OCI-LY1 (cell line): Measurements from ENCODE around the gene PVR.

Experiments used
- H2AFZ ChIP-seq: fragments of 200-600 bp; sonication (generic), shearing (Covaris generic); 2 replicates; pipeline ENCODE4 v1.6.0; 2014; ENCODE audit warnings: antibody characterized with exemption, mild to moderate bottlenecking, low read length
- H3F3A ChIP-seq: fragments of 200-600 bp; sonication (generic), shearing (Covaris generic); 2 replicates; pipeline ENCODE4 v1.6.0; 2014; ENCODE audit warnings: mild to moderate bottlenecking, antibody characterized with exemption, low read length, moderate library complexity; ENCODE audit not compliant: insufficient read depth
- H3K27ac ChIP-seq: fragments of 200-600 bp; sonication (generic); 2 replicates; pipeline ENCODE4 v1.5.1; 2014; ENCODE audit warnings: low read length, mixed run types, mild to moderate bottlenecking, low read depth; ENCODE audit not compliant: poor library complexity, severe bottlenecking
- H3K27me3 ChIP-seq: fragments of 200-600 bp; sonication (generic); 2 replicates; pipeline ENCODE4 v1.6.0; 2014; ENCODE audit warnings: antibody characterized with exemption, mild to moderate bottlenecking, low read length, moderate library complexity; ENCODE audit not compliant: insufficient read depth
- H3K36me3 ChIP-seq: fragments of 200-600 bp; sonication (generic); 2 replicates; pipeline ENCODE4 v1.6.1; 2014; ENCODE audit warnings: mild to moderate bottlenecking, antibody characterized with exemption, low read length, moderate library complexity, mixed read lengths; ENCODE audit not compliant: insufficient read depth
- H3K4me1 ChIP-seq: fragments of 200-600 bp; sonication (generic); 2 replicates; pipeline ENCODE4 v1.5.1; 2014; ENCODE audit warnings: mild to moderate bottlenecking, low read length, moderate library complexity; ENCODE audit not compliant: insufficient read depth, severe bottlenecking
- H3K4me2 ChIP-seq: fragments of 200-600 bp; sonication (generic), shearing (Covaris generic); 2 replicates; pipeline ENCODE4 v1.6.1; 2014; ENCODE audit warnings: low read length
- H3K4me3 ChIP-seq: fragments of 200-600 bp; sonication (generic); 2 replicates; pipeline ENCODE4 v1.5.1; 2014; ENCODE audit warnings: low read length, low read depth, mild to moderate bottlenecking, mixed read lengths; ENCODE audit not compliant: poor library complexity, severe bottlenecking
- H3K79me2 ChIP-seq: fragments of 200-600 bp; shearing (Covaris generic); 2 replicates; pipeline ENCODE4 v1.6.1; 2016; ENCODE audit warnings: mixed run types, low read length, mixed read lengths; ENCODE audit not compliant: insufficient read depth
- H3K9ac ChIP-seq: fragments of 200-600 bp; sonication (generic), shearing (Covaris generic); 2 replicates; pipeline ENCODE4 v1.6.1; 2014; ENCODE audit warnings: mild to moderate bottlenecking, low read length, mixed read lengths
- H3K9me2 ChIP-seq: fragments of 200-600 bp; sonication (generic), shearing (Covaris generic); 2 replicates; pipeline ENCODE4 v1.6.1; 2014; ENCODE audit warnings: low read depth, mild to moderate bottlenecking, low read length, mixed read lengths
- H3K9me3 ChIP-seq: fragments of 200-600 bp; shearing (Covaris generic); 2 replicates; pipeline ENCODE4 v1.6.1; 2014; ENCODE audit warnings: low read length, mixed read lengths
- H4K20me1 ChIP-seq: fragments of 200-600 bp; sonication (generic), shearing (Covaris generic); 2 replicates; pipeline ENCODE4 v1.6.0; 2016; ENCODE audit warnings: mild to moderate bottlenecking, low read length; ENCODE audit not compliant: insufficient read depth
- EZH2 ChIP-seq: fragments of 200-600 bp; sonication (generic), shearing (Covaris generic); IDR thresholded peaks from 2 replicates; pipeline ENCODE4 v1.8.0; 2017; ENCODE audit warnings: borderline replicate concordance, mixed run types, mild to moderate bottlenecking, antibody characterized with exemption, low read length, moderate library complexity, mixed read lengths
- TF ChIP-seq, protein P1 (sequence below): fragments of 200-600 bp; sonication (generic), shearing (Covaris generic); IDR thresholded peaks from 2 replicates; pipeline ENCODE4 v1.5.1; 2017; ENCODE audit warnings: mild to moderate bottlenecking, antibody characterized with exemption, low read length, moderate library complexity, mixed read lengths

PVR gene

DNA sequence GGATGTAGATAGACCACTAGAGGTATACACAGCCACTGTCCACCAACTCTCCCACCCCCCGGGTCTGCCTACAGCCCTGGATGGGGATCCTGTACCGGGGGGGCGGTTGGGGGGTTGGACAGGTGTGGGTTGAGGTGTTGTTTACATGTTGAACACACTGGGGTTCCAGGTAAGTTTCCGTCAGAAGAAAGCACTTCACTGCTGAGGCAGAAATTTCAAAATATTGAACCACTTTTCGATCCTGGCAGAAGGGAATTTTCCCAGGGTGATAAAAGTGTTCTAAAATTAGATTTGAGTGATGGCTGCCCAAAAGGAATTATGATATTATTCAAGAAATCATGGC, 48.6 kb downstream of the PVR start:
- H3K9me3 ChIP-seq, result no peaks in the 10 kb centered on the region
- H3K9ac ChIP-seq, result no peak overlapping the region
- H4K20me1 ChIP-seq, result no peaks in the 10 kb centered on the region
- H3K4me2 ChIP-seq, result no peak overlapping the region
- no peak overlapping the region for H2AFZ ChIP-seq
- H3K4me1 ChIP-seq, result no peaks in the 10 kb centered on the region
- H3K9me2 ChIP-seq, result no peaks in the 10 kb centered on the region
- no peaks in the 10 kb centered on the region for H3K79me2 ChIP-seq
- no peak for TF ChIP-seq EZH2
- TF ChIP-seq, protein P1, sequence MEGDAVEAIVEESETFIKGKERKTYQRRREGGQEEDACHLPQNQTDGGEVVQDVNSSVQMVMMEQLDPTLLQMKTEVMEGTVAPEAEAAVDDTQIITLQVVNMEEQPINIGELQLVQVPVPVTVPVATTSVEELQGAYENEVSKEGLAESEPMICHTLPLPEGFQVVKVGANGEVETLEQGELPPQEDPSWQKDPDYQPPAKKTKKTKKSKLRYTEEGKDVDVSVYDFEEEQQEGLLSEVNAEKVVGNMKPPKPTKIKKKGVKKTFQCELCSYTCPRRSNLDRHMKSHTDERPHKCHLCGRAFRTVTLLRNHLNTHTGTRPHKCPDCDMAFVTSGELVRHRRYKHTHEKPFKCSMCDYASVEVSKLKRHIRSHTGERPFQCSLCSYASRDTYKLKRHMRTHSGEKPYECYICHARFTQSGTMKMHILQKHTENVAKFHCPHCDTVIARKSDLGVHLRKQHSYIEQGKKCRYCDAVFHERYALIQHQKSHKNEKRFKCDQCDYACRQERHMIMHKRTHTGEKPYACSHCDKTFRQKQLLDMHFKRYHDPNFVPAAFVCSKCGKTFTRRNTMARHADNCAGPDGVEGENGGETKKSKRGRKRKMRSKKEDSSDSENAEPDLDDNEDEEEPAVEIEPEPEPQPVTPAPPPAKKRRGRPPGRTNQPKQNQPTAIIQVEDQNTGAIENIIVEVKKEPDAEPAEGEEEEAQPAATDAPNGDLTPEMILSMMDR, result no peak
- H3F3A ChIP-seq, result no peaks in the 10 kb centered on the region
- H3K4me3 ChIP-seq, result no peak overlapping the region
- no peaks in the 10 kb centered on the region for H3K36me3 ChIP-seq
- H3K27me3 ChIP-seq, result peaks cover 1% of the 10 kb centered on the region; the same call in 1 of the 2 replicates
- no peak overlapping the region for H3K27ac ChIP-seq

DNA sequence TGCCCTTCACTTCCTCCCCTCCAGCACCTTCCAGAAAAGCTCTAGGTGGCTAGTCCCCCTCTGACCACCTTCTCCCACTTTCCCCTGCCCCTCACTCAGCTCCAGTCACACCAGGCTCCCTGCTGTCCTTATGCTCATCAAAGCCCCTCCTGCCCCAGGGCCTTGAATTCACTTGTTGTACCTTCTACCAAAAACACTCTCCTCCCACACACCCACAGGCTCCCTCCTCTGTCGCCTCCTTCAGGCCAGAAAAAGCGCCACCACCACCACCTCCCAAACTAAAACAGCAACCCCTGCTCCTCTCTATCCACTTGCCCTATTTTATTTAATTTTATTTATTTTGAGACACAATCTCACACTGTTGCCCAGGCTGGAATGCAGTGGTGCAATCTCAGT, 50.5 kb downstream of the PVR start:
- no peaks in the 10 kb centered on the region for H4K20me1 ChIP-seq
- H3K4me3 ChIP-seq, result no peak overlapping the region
- H3K9ac ChIP-seq, result no peak overlapping the region
- no peaks in the 10 kb centered on the region for H3K9me2 ChIP-seq
- H3K9me3 ChIP-seq, result no peaks in the 10 kb centered on the region
- no peaks in the 10 kb centered on the region for H3K36me3 ChIP-seq
- no peak overlapping the region for H3K27ac ChIP-seq
- H2AFZ ChIP-seq, result no peak overlapping the region
- H3F3A ChIP-seq, result no peaks in the 10 kb centered on the region
- H3K4me2 ChIP-seq, result no peak overlapping the region
- no peaks in the 10 kb centered on the region for H3K79me2 ChIP-seq
- TF ChIP-seq, protein P1, result peak; percentile 37; the same call in 1 of the 2 replicates
- TF ChIP-seq EZH2, result no peak
- peaks cover 7% of the 10 kb centered on the region for H3K27me3 ChIP-seq
- H3K4me1 ChIP-seq, result no peaks in the 10 kb centered on the region

DNA sequence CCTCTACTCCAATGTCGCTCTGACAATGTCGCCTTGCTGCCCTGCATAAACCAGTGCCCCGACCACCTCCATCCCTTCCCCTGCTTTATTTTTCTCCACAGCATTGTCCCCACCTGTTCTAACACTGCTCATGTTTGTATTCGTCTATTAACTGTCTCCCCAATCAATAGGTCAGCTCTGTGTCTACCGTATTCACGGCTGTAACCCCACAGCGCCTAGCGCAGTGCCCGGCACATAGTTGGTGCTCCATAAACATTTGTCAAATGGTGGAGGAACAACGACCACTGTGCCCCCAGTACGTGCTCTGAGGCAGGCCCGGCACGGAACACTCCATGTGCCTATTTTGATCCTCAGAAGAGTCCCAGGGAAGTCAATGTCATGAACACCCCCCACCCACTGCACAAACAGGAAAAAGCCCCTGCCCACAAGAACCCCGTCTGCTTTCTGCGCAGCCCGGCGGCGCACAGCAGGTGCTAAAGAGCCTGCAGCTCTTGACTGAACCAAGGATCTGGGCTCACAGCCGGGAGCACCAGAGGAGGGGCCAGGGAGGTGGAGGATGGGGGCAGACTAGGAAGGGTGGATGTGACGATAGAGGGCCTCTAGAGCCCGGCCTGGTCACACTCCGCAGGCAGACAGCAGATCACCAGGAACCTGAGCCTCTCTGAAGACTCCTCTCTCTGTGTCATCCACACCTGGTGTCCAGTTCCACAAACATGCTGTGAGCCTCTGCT, 53.4 kb downstream of the PVR start:
- TF ChIP-seq EZH2, result no peak
- TF ChIP-seq, protein P1, result no peak
- no peaks in the 10 kb centered on the region for H4K20me1 ChIP-seq
- H3K4me2 ChIP-seq, result no peak overlapping the region
- no peaks in the 10 kb centered on the region for H3K9me3 ChIP-seq
- H3K4me1 ChIP-seq, result no peaks in the 10 kb centered on the region
- H3K4me3 ChIP-seq, result no peak overlapping the region
- H3K79me2 ChIP-seq, result no peaks in the 10 kb centered on the region
- no peak overlapping the region for H3K27ac ChIP-seq
- H3K9me2 ChIP-seq, result no peaks in the 10 kb centered on the region
- H3K27me3 ChIP-seq, result peaks cover 7% of the 10 kb centered on the region
- no peak overlapping the region for H3K9ac ChIP-seq
- H3F3A ChIP-seq, result no peaks in the 10 kb centered on the region
- no peaks in the 10 kb centered on the region for H3K36me3 ChIP-seq
- no peak overlapping the region for H2AFZ ChIP-seq
